ENCODE results near the gene SEMA6B.
"Not testable (repeated sequence)": the region's sequence is repeated elsewhere in the genome, so short reads cannot be mapped to it uniquely, and the experiment has no call there.

Gene SEMA6B

GRCh38 chr19:4543842-4544647 is 15.4 kb downstream of the SEMA6B start:
- no peak for DNase-seq

GRCh38 chr19:4542896-4543841 is 16.3 kb downstream of the SEMA6B start:
- DNase-seq: no peak

GRCh38 chr19:4541806-4542145 is 17.7 kb downstream of the SEMA6B start:
- not testable (repeated sequence) for DNase-seq

- no peak for DNase-seq
These were observed 18.2 kb downstream of the SEMA6B start for GRCh38 chr19:4541114-4541805.

GRCh38 chr19:4539693-4540581 is 19.5 kb downstream of the SEMA6B start, which contains the start of gene LRG1:
TSS of gene LRG1 (minus strand) at chr19:4540036. CDS start at chr19:4540013, 23 bp downstream.
- no peak for DNase-seq

GRCh38 chr19:4539169-4539692 is 20.3 kb downstream of the SEMA6B start:
- no peak for DNase-seq

GRCh38 chr19:4538601-4538954 is 20.9 kb downstream of the SEMA6B start:
- DNase-seq: no peak

- no peak for DNase-seq
These were observed 21.4 kb downstream of the SEMA6B start for GRCh38 chr19:4537953-4538600.

- no peak for DNase-seq
These were observed 22.7 kb downstream of the SEMA6B start for GRCh38 chr19:4536798-4537197.

- DNase-seq: peak; percentile 75
These were observed 24.4 kb downstream of the SEMA6B start, which contains the start of gene PLIN5 for GRCh38 chr19:4534836-4535658. TSS of gene PLIN5 (minus strand) at chr19:4535224. CDS start at chr19:4534074, 1,150 bp downstream.

- DNase-seq: no peak
These were observed 25.6 kb downstream of the SEMA6B start for GRCh38 chr19:4533835-4534424.

- no peak for DNase-seq
These were observed 26.1 kb downstream of the SEMA6B start for GRCh38 chr19:4533334-4533733.

- no peak for DNase-seq
These were observed 27.8 kb downstream of the SEMA6B start for GRCh38 chr19:4531562-4532165.

GRCh38 chr19:4529924-4530522 is 29.5 kb downstream of the SEMA6B start:
- DNase-seq: no peak

- no peak for DNase-seq
These were observed 30.6 kb downstream of the SEMA6B start for GRCh38 chr19:4528843-4529242.

GRCh38 chr19:4527377-4527776 is 32.1 kb downstream of the SEMA6B start:
- not testable (repeated sequence) for DNase-seq

- DNase-seq: no peak
These were observed 33.9 kb downstream of the SEMA6B start for GRCh38 chr19:4525563-4526002.

- peak; percentile 89 for DNase-seq
These were observed 34.5 kb downstream of the SEMA6B start for GRCh38 chr19:4524808-4525562.

Data from activated CD8-positive, alpha-beta memory T cell treated with anti-CD3 and anti-CD28 coated beads, Interleukin-2, amount 50 U/mL, for 48 hours (primary cell).